Stimulated activated naive CD8-positive, alpha-beta T cell treated with anti-CD3 and anti-CD28 coated beads, Interleukin-15, Interleukin-2, amounts not matched to agents 100 ng/mL and 50 ng/mL, for 24 hours (primary cell): ENCODE data around the gene IGFL4.

Source experiments
- H3K27ac Mint-ChIP-seq: one replicate; pipeline ENCODE4 v1.8.0; 2021; ENCODE audit warnings: mild to moderate bottlenecking, mixed read lengths
- H3K27me3 Mint-ChIP-seq: one replicate; pipeline ENCODE4 v1.8.0; 2021; ENCODE audit warnings: mixed read lengths
- H3K36me3 Mint-ChIP-seq: one replicate; pipeline ENCODE4 v1.8.0; 2021; ENCODE audit warnings: low read depth, mixed read lengths
- H3K4me1 Mint-ChIP-seq: one replicate; pipeline ENCODE4 v1.8.0; 2021; ENCODE audit warnings: low read depth, mixed read lengths
- H3K4me3 Mint-ChIP-seq: one replicate; pipeline ENCODE4 v1.8.0; 2021; ENCODE audit warnings: mild to moderate bottlenecking, mixed read lengths
- H3K9me3 Mint-ChIP-seq: one replicate; pipeline ENCODE4 v1.8.0; 2021; ENCODE audit warnings: mixed read lengths

The IGFL4 gene

DNA sequence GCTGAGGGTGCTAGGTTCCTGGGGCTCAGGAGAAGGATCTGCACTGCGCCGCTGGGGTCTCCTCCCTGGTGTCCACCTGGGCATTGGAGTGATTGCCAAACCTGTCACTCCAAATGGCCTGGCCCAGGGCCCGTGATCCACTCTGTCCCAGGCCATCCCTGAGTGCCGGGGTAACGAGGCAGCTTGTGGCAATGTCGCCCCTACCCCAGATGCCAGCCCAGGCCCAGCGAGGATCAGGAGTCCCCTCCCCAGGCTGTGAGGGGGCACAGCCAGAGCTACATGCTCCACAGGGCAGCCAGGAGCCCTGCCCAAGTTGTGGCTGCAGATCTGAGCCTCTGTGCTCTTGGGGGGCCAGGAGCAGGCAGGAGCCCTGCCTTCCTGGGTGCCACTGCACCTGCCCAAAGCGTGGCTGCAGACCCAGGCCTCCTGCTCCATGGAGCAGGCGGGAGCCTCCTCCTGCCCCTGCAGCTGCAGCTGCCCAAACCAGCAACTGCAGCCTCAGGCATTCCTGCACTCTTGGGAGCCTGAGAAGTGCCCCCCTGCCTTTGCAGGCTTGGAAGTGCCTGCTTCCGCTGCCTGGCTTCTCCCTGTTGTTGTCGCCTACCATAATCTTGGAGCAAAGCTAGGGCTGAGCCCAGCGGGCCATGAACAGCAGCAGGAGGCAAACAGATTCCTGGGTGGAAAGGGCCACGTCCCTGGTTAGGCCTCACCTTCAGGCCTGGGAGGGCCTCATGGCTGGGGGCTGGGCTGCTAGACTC lies 4.6 kb downstream of the IGFL4 start:
- H3K9me3 Mint-ChIP-seq = no peaks in the 10 kb centered on the region
- H3K4me3 Mint-ChIP-seq = no peak overlapping the region
- no peaks in the 10 kb centered on the region for H3K36me3 Mint-ChIP-seq
- peaks cover 19% of the 10 kb centered on the region for H3K27me3 Mint-ChIP-seq
- H3K27ac Mint-ChIP-seq = no peak overlapping the region
- H3K4me1 Mint-ChIP-seq = no peaks in the 10 kb centered on the region

DNA sequence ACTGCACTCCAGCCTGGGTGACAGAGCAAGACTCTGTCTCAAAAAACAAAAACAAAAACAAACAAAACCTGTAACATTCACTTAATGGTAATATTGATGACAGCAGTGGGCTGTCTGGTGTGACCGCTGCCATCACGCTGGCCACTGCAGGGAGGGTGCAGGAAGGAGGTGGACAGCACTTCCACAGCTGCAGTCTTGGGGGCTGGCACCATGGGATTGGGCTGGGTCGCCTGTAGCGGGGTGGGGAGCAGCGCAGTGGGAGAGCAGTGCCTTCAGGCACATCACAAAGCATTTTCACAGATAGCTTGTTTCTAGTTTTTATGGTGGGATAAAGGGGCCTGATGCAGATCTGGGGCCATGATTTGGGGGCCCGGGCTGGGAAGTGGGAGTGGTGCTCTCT lies 5.3 kb downstream of the IGFL4 start:
- Mint-ChIP-seq H3K4me3 (no peak overlapping the region), H3K27ac (no peak overlapping the region), H3K27me3 (peaks cover 19% of the 10 kb centered on the region), H3K9me3 (no peaks in the 10 kb centered on the region), H3K4me1 (no peaks in the 10 kb centered on the region), H3K36me3 (no peaks in the 10 kb centered on the region)

DNA sequence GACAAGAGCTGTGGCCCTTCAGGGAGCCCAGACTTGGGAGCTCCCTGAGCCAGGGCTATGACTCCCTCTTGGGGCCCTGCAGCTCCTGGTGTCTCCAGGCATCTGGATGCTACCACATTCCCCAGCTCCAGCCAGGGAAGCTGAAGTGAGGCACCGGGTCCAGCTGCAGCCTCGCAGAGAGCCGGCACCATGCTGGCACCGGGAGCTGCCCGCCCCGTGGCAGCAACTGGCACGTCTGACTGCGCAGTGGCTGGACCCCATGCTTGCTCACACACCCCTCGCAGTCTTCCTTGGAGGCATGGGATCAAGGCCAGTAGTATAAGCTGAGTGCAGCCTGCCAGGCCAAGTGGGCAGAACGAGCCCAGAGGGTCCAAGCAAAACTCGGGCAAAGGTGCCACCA lies 7.4 kb downstream of the IGFL4 start:
- Mint-ChIP-seq H3K4me1 (peaks cover 5% of the 10 kb centered on the region), H3K4me3 (no peak overlapping the region), H3K27me3 (peaks cover 22% of the 10 kb centered on the region), H3K36me3 (no peaks in the 10 kb centered on the region), H3K27ac (no peak overlapping the region), H3K9me3 (no peaks in the 10 kb centered on the region)

GRCh38 chr19:46032597-46033025 lies 8.2 kb downstream of the IGFL4 start:
- no peak overlapping the region for H3K4me3 Mint-ChIP-seq
- H3K27me3 Mint-ChIP-seq = peaks cover 22% of the 10 kb centered on the region
- no peaks in the 10 kb centered on the region for H3K9me3 Mint-ChIP-seq
- peaks cover 5% of the 10 kb centered on the region for H3K4me1 Mint-ChIP-seq
- no peak overlapping the region for H3K27ac Mint-ChIP-seq
- no peaks in the 10 kb centered on the region for H3K36me3 Mint-ChIP-seq

- Mint-ChIP-seq H3K4me3 (no peak overlapping the region), H3K36me3 (no peaks in the 10 kb centered on the region), H3K27ac (no peak overlapping the region), H3K9me3 (no peaks in the 10 kb centered on the region), H3K4me1 (peaks cover 5% of the 10 kb centered on the region), H3K27me3 (peaks cover 21% of the 10 kb centered on the region)
These were observed 8.8 kb downstream of the IGFL4 start for GRCh38 chr19:46031781-46032596.

DNA sequence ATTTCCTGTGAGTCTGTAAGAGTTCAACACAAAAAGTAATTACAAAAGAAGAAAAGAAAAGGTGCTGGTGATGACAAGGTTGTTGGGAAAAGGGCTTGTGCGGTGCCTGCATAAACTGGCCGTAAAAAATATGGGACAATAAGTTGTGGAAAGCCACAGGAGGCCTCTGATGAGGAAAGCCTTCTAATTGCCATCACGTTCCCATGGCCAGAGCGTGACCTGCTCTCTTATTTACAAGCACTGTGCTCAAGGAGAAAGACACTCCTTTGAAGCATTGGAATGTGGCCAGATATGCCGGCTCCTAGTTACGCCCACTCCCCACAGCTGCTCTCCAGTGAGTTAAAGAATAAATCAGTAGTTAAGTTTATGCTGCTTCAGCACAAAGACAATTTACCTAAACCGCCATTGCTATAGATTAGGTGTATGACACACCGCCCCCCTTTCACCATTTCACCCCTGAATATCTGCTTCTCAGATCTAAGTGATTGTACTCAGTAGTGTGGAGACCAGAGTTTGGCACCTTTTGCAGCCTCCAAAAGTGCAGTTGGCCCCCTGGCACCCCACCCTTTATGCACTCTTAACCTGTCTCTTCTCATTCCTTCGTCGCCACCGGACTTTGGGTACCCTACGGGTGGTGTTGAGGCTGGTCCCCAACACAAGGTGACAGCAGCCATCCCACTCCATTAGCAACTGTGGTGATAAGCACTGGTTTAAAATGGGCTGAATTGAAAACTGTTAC lies 9.8 kb downstream of the IGFL4 start:
- peaks cover 15% of the 10 kb centered on the region for H3K4me1 Mint-ChIP-seq
- H3K36me3 Mint-ChIP-seq = no peaks in the 10 kb centered on the region
- peaks cover 23% of the 10 kb centered on the region for H3K27me3 Mint-ChIP-seq
- no peak overlapping the region for H3K27ac Mint-ChIP-seq
- no peaks in the 10 kb centered on the region for H3K9me3 Mint-ChIP-seq
- H3K4me3 Mint-ChIP-seq = no peak overlapping the region

DNA sequence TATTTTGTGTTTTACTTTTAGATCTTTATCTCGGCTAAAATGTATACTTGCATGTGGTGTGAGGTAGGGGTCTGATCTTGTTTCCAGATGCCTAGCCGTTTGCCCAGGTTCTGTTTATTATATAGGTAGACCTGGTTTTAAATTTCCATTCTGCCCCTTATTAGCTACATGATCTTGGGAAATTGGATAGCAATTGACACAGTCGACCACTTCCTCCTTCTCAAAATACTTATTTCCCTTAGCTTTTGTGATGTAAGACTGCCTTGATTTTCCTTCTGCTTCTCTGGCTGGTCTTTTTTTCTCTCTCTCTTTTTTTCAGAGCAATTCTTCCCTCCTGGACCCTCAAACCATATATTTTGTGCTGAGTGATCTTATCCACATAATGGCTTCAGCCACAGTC lies 15.0 kb downstream of the IGFL4 start:
- H3K27ac Mint-ChIP-seq = no peak overlapping the region
- peaks cover 18% of the 10 kb centered on the region for H3K4me1 Mint-ChIP-seq
- peaks cover 42% of the 10 kb centered on the region for H3K27me3 Mint-ChIP-seq
- H3K9me3 Mint-ChIP-seq = no peaks in the 10 kb centered on the region
- no peak overlapping the region for H3K4me3 Mint-ChIP-seq
- no peaks in the 10 kb centered on the region for H3K36me3 Mint-ChIP-seq

DNA sequence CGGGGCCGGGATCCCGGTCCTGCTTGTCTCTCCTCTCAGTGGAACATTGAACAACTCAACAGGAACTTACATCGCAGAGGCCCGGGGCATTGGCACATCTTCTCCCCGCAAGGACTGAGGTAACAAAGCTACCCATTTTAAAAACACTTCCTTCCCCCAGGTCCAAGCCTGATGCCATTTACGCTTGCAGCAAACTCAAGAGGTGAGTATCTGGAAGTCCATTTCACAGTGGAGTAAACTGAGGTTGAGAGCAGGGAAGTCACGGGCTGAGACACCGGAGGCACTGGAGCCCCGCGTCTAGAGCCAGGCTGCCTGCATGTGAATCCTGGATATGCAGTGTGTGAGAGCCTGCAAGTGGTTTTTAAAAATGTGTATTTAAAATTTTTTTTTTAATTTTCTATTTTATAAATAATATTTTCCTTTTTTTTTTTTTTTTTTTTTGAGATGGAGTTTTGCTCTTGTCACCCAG lies 17.5 kb downstream of the IGFL4 start:
- peaks cover 29% of the 10 kb centered on the region for H3K27me3 Mint-ChIP-seq
- H3K36me3 Mint-ChIP-seq = no peaks in the 10 kb centered on the region
- no peaks in the 10 kb centered on the region for H3K9me3 Mint-ChIP-seq
- peaks cover 13% of the 10 kb centered on the region for H3K4me1 Mint-ChIP-seq
- no peak overlapping the region for H3K27ac Mint-ChIP-seq
- H3K4me3 Mint-ChIP-seq = no peak overlapping the region

- Mint-ChIP-seq H3K4me3 (no peak within 1 kb of the TSS), H3K27me3 (peaks cover 29% of the 10 kb centered on the region), H3K9me3 (no peaks in the 10 kb centered on the region), H3K36me3 (no peaks in the 10 kb centered on the region), H3K27ac (no peak within 1 kb of the TSS), H3K4me1 (peaks cover 13% of the 10 kb centered on the region)
These were observed 18.1 kb downstream of the IGFL4 start, which contains the start of gene PGLYRP1 for GRCh38 chr19:46022431-46023310. PGLYRP1 (minus strand) TSS chr19:46023053; CDS start chr19:46023021, 32 bp downstream.

DNA sequence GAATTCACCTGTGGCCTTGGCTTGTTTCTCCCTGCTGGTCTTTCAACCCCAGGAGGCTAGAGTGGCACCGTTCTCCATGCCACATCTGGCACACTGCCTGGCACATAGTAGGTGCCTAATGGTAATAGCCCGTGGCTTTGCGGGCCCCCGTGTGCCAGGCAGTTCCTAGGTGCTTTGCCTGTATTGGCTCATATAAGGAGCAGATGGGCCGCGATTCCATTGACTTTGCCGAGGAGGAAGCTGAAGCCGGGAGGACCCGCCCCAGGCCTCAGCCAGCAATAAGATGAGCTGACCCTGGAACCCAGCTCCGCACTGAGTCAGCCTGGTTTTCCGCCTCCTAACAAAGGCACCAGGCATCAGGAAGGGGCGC lies 18.8 kb downstream of the IGFL4 start:
- no peak overlapping the region for H3K27ac Mint-ChIP-seq
- no peaks in the 10 kb centered on the region for H3K36me3 Mint-ChIP-seq
- H3K4me3 Mint-ChIP-seq = no peak overlapping the region
- H3K4me1 Mint-ChIP-seq = peaks cover 13% of the 10 kb centered on the region
- H3K9me3 Mint-ChIP-seq = no peaks in the 10 kb centered on the region
- H3K27me3 Mint-ChIP-seq = peaks cover 29% of the 10 kb centered on the region

GRCh38 chr19:46021531-46022041 lies 19.2 kb downstream of the IGFL4 start:
- H3K9me3 Mint-ChIP-seq = no peaks in the 10 kb centered on the region
- H3K4me1 Mint-ChIP-seq = peaks cover 9% of the 10 kb centered on the region
- no peaks in the 10 kb centered on the region for H3K36me3 Mint-ChIP-seq
- peaks cover 29% of the 10 kb centered on the region for H3K27me3 Mint-ChIP-seq
- H3K4me3 Mint-ChIP-seq = no peak overlapping the region
- no peak overlapping the region for H3K27ac Mint-ChIP-seq

DNA sequence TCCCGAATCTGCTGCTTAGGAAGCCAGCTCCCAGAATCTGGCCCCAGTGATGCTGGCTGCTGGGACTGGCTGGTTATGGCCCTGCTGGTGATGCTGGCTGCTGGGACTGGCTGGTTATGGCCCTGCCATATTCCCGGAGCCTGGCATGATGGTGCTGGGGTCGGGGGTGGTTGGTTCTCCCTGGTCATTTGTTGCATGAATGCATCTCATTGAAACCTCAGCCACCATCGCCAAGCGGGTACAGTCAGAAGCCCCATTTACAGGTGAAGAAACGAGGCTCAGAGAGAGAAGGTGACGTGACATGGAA lies 20.0 kb downstream of the IGFL4 start:
- H3K27ac Mint-ChIP-seq = no peak overlapping the region
- no peak overlapping the region for H3K4me3 Mint-ChIP-seq
- H3K27me3 Mint-ChIP-seq = peaks cover 27% of the 10 kb centered on the region
- peaks cover 7% of the 10 kb centered on the region for H3K4me1 Mint-ChIP-seq
- no peaks in the 10 kb centered on the region for H3K36me3 Mint-ChIP-seq
- no peaks in the 10 kb centered on the region for H3K9me3 Mint-ChIP-seq

- H3K27ac Mint-ChIP-seq = no peak overlapping the region
- H3K4me3 Mint-ChIP-seq = no peak overlapping the region
- peaks cover 27% of the 10 kb centered on the region for H3K27me3 Mint-ChIP-seq
- peaks cover 5% of the 10 kb centered on the region for H3K36me3 Mint-ChIP-seq
- H3K9me3 Mint-ChIP-seq = no peaks in the 10 kb centered on the region
- H3K4me1 Mint-ChIP-seq = peaks cover 16% of the 10 kb centered on the region
These were observed 21.5 kb downstream of the IGFL4 start for GRCh38 chr19:46019270-46019669.

DNA sequence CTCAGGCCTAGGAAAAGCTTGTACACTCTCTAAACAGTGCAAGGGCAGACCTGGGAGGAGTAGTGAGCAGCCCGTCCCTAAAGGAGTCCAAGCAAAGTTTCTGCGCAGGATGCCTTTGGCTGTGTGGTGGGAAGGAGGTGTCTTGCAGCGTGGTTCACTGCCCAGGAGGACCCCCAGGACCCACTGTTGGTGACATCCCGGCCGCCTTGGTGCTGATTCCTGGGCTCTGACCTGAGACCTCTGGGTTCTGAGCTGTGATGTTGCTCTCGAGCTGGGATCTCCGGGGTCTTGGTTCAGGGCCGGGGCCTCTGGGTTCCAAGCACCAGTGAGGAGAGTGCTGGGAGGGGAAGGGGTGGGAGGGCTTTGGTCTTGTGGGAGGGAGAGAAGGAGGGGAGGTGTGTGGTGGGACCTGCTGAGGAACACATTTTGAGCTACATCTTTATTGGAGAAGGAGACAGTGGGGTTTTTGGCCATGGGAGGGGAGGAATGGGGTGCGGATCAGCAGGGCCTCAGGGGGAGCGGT lies 22.0 kb downstream of the IGFL4 start:
- Mint-ChIP-seq H3K36me3 (peaks cover 6% of the 10 kb centered on the region), H3K4me1 (peaks cover 17% of the 10 kb centered on the region), H3K27ac (no peak overlapping the region), H3K27me3 (peaks cover 23% of the 10 kb centered on the region), H3K4me3 (no peak overlapping the region), H3K9me3 (no peaks in the 10 kb centered on the region)
